ENCODE measurements around the gene DVL1. TPM values are rescaled to one million over a fixed set of nuclear protein-coding genes. Genes with fewer than 3 reads are reported as not detected.
A peak's percentile ranks its signal among the peaks of the same experiment; 100 is the strongest.

Gene DVL1
- total and polyA plus RNA-seq, 9 of the 15 experiments (the other 6 are each of a cell fraction or from before 2014, with no cell fraction given) = 0.62 to 135 (median 24.3) TPM

GRCh38 chr1:1307923-1308755 lies 41.1 kb downstream of the DVL1 start, which contains the start of the genes ACAP3 and PUSL1 (continued):
- TF ChIP-seq CLOCK (CRISPR knock-in tag; IDR thresholded peaks at IDR 0.05; ENCODE audit: borderline replicate concordance) = no peak
- peak; percentile 20 to 82; a peak in 3 of 4 replicates for TF ChIP-seq HDAC1 (IDR thresholded peaks at IDR 0.05)
- no peak for TF ChIP-seq ZNF408 (CRISPR knock-in tag; IDR thresholded peaks at IDR 0.05; ENCODE audit: low read depth)
- TF ChIP-seq BRF2 (IDR thresholded peaks at IDR 0.05; ENCODE audit: borderline replicate concordance, insufficient read depth, insufficient read length) = no peak
- no peak for TF ChIP-seq ILK (tag; IDR thresholded peaks at IDR 0.05; ENCODE audit: borderline replicate concordance, low read depth)
- no peak; the same call in 1 of the 2 replicates for TF ChIP-seq KAT7 (CRISPR knock-in tag; IDR thresholded peaks at IDR 0.05; ENCODE audit: borderline replicate concordance)
- TF ChIP-seq MAZ (CRISPR knock-in tag; conservative IDR thresholded peaks at IDR 0.05 in 1 of 2, IDR thresholded peaks at IDR 0.05 in 1 of 2) = peak; percentile 77 to 89
- peak; percentile 76; the same call in 1 of the 2 replicates for TF ChIP-seq CREB3L1 (IDR thresholded peaks at IDR 0.05; ENCODE audit: borderline replicate concordance, low read depth)
- TF ChIP-seq ZNF57 (CRISPR knock-in tag; IDR thresholded peaks at IDR 0.05) = no peak
- no peak for TF ChIP-seq SMAD3 (CRISPR knock-in tag; conservative IDR thresholded peaks at IDR 0.05)
- TF ChIP-seq KLF16 (IDR thresholded peaks at IDR 0.05) = no peak
- TF ChIP-seq ZNF764 (CRISPR knock-in tag; IDR thresholded peaks at IDR 0.05; ENCODE audit: low read depth) = no peak
- TF ChIP-seq UBTF (IDR thresholded peaks at IDR 0.05; ENCODE audit: borderline replicate concordance in 1 of 2, low read depth in 2 of 2, low read length in 2 of 2) = no peak; a peak in 1 of 4 replicates
- 0 out of 3 replicates have a peak, but pooled peaks of 1 of the 2 experiments have one; percentile 34 for TF ChIP-seq CBX3 (IDR thresholded peaks at IDR 0.05; ENCODE audit: borderline replicate concordance in 1 of 2, low read length in 2 of 2)
- peak; percentile 62 for TF ChIP-seq TAF1 (IDR thresholded peaks at IDR 0.05; ENCODE audit: control insufficient read depth, extremely low read depth, insufficient read depth, low read length, severe bottlenecking)
- TF ChIP-seq SP1 (CRISPR knock-in tag; IDR thresholded peaks at IDR 0.05) = peak; percentile 89
- TF ChIP-seq RBM14 (IDR thresholded peaks at IDR 0.05; ENCODE audit: borderline replicate concordance, insufficient read depth, low read depth, low read length) = 0 out of 2 replicates have a peak, but pooled peaks have one; percentile 39
